IPS-18c (cell line): ENCODE measurements around the gene CMIP.

Experiments used
- H3K4me3 ChIP-seq: 2 replicates; pipeline ENCODE4 v1.7.0; 2013; ENCODE audit warnings: low read depth, mild to moderate bottlenecking, low read length, moderate library complexity; ENCODE audit not compliant: insufficient read depth
- H3K9me3 ChIP-seq: one replicate; pipeline ENCODE4 v1.6.1; 2013; ENCODE audit warnings: mild to moderate bottlenecking, low read length, moderate library complexity; ENCODE audit not compliant: control insufficient read depth, insufficient read depth

Gene CMIP

DNA sequence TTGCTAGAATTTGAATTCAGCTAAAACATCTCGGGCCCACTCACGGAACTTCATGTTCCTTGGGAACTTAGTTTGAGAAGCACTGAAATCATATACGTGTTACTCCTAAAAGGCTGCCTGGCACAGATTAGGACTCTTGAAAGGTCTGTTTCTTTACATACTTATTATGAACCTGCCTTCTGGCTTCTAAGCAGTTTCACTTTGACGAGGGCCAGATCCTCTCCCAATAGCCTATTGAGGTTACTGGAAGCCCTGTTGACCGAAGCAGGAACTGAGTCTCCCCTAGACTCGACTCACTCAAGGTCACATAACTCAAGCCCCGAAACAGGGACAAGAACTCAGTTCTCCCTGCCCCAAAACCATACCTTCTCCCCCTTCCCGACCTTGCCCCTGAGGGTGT lies 212.6 kb downstream of the CMIP start:
- Histone ChIP-seq H3K9me3 (no peaks in the 10 kb centered on the region), H3K4me3 (no peak overlapping the region)

GRCh38 chr16:81657781-81658180 lies 213.2 kb downstream of the CMIP start:
- Histone ChIP-seq H3K9me3 (no peaks in the 10 kb centered on the region), H3K4me3 (no peak overlapping the region)

- H3K4me3 ChIP-seq, result no peak overlapping the region
- H3K9me3 ChIP-seq, result no peaks in the 10 kb centered on the region
Measured at GRCh38 chr16:81658373-81658772, 213.8 kb downstream of the CMIP start.

GRCh38 chr16:81659249-81659648 lies 214.6 kb downstream of the CMIP start:
- H3K4me3 ChIP-seq, result no peak overlapping the region
- H3K9me3 ChIP-seq, result no peaks in the 10 kb centered on the region

DNA sequence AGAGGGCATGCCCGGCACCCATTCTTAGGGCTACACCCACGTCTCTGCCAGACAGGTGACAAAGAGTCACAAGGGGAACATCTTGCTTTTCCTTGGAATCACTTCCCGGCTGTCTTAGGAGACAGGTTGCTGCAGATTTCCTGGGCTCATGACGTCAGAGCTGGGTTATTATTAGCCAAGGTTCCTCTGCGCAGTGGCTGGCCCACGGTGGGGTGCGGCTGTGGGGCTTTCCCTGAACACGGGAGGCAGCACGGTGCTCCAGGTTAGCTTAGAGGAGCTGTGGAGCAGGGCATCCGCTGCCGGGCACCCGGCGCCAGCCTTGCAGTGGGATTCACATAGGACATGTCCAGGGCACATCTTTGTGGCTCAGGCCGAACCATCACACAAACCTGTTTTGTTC lies 216.5 kb downstream of the CMIP start:
- Histone ChIP-seq H3K9me3 (no peaks in the 10 kb centered on the region), H3K4me3 (no peak overlapping the region)

DNA sequence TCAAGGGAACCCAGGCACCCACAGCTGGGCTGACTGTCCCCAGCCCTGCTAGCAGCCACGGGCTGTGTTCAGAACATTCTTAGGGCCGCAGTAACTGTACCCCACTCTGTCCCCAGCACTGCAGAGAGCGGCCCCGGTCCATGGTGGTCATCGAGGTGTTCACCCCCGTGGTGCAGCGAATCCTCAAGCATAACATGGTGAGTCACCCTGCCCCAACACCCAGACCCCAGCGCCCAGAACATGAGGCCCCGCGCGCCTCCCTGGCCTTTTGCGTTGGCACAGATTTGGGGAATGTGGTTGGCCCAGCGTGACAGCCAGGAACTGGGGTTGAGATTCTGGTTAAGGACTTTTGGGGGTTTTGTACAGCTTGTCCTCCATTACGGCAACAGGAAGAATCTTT lies 219.5 kb downstream of the CMIP start:
- H3K4me3 ChIP-seq, result no peak overlapping the region
- H3K9me3 ChIP-seq, result no peaks in the 10 kb centered on the region

- Histone ChIP-seq H3K9me3 (no peaks in the 10 kb centered on the region), H3K4me3 (no peak overlapping the region)
Measured at GRCh38 chr16:81665588-81665987, 221.0 kb downstream of the CMIP start.

GRCh38 chr16:81666113-81666512 lies 221.5 kb downstream of the CMIP start:
- H3K9me3 ChIP-seq, result no peaks in the 10 kb centered on the region
- no peak overlapping the region for H3K4me3 ChIP-seq

- Histone ChIP-seq H3K9me3 (no peaks in the 10 kb centered on the region), H3K4me3 (no peak overlapping the region)
Measured at GRCh38 chr16:81668243-81669097, 223.9 kb downstream of the CMIP start.

DNA sequence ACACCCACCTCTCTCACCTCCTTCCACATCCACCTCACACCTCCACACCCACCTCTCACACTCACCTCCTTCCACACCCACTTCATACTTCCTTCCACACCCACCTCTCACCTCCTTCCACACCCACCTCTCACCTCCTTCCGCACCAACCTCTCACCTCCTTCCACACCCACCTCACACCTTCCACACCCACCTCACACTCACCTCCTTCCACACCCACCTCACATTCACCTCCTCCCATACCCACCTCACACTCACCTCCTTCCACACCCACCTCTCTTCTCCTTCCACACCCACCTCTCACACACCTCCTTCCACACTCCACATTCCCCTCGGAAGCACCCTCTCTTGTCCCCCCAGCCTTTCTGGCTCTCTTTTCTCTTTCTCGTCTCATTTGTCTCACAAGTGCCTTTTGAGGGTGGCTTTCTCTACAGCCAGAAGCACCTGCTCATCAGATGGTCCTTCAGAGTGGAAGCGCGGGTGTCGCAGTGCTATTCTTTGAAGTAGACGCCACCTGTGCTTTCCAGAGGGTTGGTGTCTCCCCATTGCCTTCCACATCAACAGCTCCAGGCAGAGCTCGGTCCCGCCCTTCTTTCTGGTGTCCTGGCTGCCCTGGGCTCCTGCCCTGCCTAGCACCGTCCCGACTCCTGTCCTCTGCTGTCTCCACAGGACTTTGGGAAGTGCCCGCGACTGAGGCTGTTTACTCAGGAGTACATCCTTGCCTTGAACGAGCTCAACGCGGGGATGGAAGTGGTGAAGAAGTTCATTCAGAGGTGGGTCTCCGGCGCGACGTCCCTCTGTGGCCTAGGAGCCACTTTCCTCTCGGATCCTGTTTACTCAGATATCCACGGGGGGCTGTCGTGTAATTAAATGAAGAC lies 225.1 kb downstream of the CMIP start:
- Histone ChIP-seq H3K9me3 (peaks cover 2% of the 10 kb centered on the region), H3K4me3 (no peak overlapping the region)

- Histone ChIP-seq H3K4me3 (no peak overlapping the region), H3K9me3 (peaks cover 2% of the 10 kb centered on the region)
Measured at GRCh38 chr16:81671738-81672597, 227.4 kb downstream of the CMIP start.

DNA sequence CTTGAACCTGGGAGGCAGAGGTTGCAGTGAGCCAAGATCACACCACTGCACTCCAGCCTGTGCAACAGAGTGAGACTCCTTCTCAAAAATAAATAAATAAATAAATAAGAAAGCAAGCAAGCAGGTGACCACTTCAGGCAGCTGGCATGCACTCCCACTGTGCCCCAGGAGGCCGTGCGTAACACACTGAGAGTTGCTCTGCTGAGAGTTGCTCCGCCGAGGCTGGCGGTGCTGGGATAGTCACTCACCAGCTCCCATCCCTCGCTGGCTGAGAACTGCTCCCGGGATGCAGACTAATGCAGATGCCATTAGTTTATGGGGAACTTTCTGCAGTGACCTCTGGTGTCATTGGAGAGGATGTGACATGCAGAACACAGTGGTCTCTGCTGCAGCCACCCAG lies 228.8 kb downstream of the CMIP start:
- H3K4me3 ChIP-seq, result no peak overlapping the region

GRCh38 chr16:81675662-81676061 lies 231.1 kb downstream of the CMIP start:
- peaks cover 2% of the 10 kb centered on the region for H3K9me3 ChIP-seq
- no peak overlapping the region for H3K4me3 ChIP-seq

More for the DNA sequence above, 228.8 kb downstream of the CMIP start:
- peaks cover 2% of the 10 kb centered on the region for H3K9me3 ChIP-seq

DNA sequence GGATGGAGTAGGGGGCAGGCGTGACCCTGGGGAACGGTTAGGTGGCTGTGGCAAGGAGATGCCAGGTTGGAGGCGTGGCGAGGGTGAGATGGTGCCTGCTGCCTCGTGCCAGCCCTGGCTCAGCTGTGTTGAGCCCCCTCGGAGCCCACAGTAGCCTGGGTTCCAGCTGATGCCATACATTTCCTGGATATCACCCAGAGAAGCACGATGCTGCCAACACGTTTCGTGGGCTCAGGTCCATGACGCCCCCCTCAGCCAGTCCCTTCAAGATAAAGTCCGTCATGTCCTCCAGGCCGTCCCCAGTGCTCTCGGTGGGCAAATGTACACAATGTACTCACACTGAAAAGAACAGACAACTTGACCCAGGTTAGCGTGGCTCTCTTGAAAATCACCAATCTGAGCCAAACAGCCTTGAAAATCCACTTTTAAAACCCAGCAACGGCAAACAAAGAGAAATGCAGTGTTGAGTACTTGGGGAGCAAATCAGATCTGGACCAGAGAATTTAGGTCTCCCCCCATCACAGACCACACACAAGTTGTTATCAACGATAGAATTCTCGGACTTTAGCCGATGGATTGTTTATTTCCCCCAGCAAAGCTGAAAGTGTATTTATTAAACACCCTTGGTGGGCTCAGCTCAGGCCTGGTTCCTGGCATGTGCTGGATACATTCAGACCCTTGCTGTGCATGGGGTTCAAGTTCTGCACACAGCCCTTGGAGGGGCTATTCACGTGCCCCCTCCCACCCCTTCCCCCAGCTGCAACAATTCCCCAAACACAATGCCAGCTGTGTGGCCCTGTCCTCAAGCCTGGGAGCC lies 231.7 kb downstream of the CMIP start:
- no peak overlapping the region for H3K4me3 ChIP-seq
- H3K9me3 ChIP-seq, result peaks cover 2% of the 10 kb centered on the region

GRCh38 chr16:81676883-81677737 lies 232.5 kb downstream of the CMIP start:
- Histone ChIP-seq H3K4me3 (no peak overlapping the region), H3K9me3 (peaks cover 2% of the 10 kb centered on the region)
